HPDE6-E6E7 (cell line): ENCODE results near the gene NPPA.
A peak's percentile ranks its signal among the peaks of the same experiment; 100 is the strongest.

Experiments
- DNase-seq: peaks from one replicate; pipeline ENCODE4 v3.0.0; 2011; ENCODE audit warnings: missing footprints; ENCODE audit errors: extremely low spot score

NPPA gene

DNA sequence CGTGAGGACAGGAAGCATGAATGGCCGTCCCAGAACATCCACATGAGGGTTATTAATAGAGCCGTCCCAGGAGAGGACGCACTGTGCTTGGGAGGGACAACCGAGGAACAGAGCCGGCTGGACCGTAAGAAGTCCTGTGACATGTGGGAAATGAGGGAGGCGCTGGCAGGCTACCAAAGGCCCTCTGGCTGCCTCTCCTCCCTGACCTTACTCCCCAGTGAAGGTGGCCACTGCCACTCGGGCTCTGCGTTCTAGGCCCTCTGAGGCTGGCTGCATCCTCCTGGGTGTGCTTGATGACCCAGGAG lies 26.6 kb upstream of the NPPA start:
- DNase-seq: no peak

DNA sequence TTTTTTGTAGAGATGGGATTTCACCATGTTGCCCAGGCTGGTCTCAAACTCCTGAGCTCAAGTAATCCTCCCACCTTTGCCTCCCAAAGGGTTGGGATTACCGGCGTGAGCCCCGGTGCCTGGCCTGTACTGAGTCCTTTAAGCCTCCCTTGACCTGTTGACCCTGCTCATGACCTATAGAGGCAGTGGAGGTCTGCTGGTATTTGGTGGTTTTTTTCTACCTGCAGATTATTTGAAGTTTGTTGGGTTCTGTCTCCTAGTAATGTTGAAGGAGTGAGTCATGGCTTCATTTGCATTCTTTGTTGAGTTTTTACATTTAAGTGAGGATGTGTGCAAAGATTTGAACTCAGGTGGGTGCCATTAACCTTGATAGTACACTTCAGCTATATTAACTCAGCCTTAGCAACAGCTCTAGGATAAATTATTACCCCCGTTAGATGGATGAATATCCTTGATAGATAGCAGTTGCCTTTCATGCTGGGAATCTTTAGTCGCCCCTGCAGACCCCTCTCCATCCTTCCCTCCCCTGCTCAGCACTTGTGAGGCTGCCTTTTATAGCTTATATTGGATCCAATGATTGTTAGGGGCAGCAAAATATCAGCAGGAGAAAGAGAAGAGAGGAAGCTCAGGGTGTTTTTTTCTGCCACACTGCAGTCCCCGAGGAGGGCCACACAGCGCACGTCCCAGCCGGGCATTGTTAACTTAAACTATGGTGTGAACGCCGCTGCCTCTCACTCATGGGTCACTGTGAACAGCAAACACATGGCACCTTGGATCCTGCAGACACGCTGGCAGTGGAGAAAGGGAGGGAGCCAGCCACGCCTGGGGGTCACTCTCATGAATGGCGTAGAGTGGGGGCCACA lies 26.0 kb upstream of the NPPA start:
- DNase-seq: no peak

DNA sequence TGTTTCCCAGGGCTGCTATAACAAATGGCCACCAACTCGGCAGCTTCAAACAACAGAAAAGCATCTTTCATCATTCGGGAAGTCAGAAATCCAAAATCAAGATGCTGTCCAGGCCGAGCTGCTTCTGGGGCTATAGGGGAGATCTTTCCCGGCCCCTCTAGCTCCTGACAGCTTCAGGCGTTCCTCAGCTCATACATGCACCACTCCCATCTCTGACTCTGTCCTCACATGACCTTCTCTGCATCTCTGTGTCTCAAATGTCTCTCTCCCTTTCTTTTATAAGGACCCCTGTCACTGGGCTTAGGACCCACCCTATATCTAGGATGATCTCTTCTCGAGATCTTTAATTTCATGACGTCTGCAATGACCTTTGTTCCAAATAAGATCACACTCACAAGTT lies 25.0 kb upstream of the NPPA start:
- DNase-seq: no peak

DNA sequence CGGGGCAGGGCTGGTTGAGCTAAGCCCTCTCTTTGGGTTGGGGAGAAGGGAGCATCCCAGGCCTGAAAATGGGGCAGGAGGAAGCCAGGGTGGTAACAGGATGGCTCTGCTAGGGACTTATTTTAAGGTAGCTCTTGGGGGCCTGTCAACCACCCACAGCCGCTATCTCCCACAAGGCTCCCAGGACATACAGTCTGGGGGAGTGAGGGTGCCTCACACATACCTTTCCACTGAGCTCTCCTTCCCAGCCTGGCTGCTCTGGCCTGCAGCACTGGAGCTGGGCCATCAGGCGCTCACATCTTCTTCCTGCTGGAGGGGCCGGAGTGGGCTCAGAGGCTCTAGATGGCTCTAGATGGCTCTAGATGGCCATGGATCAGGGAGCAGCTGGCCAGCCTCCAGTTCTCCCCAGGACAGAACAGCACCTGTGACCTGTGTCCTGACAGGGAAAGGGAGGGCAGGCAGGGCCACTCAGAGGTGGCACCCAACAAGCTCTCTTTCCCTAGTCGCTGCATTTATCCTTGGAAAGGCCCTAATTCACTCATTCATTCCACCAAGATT lies 22.1 kb upstream of the NPPA start:
- no peak for DNase-seq

DNA sequence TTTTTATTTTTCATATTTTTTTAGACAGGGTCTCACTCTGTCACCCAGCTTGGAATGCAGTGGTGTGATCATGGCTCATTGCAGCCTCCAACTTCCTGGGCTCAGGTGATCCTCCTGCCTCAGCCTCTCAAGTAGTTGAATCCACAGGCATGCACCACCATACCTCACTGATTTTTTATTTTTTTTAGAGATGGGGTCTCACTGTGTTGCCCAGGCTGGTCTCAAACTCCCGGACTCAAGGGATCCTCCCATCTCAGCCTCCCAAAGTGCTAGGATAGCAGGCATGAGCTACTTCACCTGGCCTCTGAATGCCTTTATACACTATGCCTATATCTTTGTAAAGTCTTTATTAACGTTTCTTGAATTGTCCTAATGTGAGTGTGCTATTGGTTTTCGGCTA lies 21.5 kb upstream of the NPPA start:
- no peak for DNase-seq

DNA sequence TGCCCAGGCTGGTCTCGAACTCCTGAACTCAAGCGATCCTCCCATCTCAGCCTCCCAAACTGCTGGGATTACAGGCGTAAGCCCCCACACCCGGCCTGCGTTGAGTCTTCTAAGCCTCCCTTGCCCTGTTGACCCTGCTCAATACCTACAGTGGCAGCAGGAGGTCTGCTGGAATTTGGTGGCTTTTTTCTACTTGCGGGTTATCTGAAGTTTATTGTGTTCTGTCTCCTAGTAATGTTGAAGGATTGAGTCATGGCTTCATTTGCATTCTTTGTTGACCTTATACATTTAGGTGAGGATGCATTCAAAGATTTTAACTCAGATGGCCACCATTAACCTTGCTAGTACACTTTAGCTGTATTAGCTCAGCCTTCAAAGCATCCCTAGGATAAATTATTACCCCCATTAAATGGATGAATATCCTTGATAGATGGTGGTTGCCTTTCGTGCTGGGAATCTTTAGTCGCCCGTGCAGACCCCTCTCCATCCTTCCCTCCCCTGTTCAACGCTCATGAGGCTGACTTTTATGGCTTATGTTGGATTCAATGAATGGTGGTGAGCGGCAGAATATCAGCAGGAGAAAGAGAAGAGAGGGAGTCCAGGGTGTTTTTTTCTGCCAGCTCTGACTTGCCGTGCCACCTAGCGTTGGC lies 20.9 kb upstream of the NPPA start:
- DNase-seq: no peak

DNA sequence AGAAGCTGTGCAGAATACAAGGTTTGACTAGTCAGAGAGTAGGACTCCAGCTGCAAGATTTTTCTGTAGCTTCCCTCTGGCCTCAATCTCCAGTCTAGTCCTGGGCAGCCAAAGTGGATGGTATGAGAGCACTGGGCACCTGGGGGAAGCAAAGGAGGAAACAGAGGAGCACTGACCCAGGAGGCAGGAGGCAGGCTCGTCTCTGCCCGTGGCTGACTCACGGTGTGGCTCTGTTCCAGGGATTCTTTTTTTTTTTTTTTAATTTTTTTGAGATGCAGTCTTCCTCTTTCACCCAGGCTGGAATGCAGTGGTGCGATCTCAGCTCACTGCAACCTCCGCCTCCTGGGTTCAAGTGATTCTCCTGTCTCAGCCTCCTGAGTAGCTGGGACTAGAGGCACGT lies 15.3 kb upstream of the NPPA start:
- DNase-seq: peak; percentile 70

DNA sequence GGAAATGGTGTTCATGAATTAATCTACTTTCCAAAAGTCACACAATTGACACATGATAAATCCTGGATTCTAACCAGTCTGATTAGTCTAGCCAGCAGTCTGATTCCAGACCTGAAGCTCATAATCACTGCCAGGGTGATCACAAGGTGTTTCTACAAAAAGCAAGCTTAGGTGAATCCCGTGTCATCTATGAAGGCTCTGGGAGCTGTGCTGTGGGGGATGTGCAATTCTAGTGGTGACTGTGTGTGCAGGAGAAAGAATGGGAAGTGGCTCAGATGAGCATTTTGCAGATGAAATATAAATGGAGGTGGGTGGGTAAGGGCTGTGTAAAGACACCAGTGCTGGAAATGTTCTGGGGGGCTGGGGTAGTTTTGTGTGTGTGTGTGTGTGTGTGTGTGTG lies 13.0 kb upstream of the NPPA start:
- DNase-seq: no peak

DNA sequence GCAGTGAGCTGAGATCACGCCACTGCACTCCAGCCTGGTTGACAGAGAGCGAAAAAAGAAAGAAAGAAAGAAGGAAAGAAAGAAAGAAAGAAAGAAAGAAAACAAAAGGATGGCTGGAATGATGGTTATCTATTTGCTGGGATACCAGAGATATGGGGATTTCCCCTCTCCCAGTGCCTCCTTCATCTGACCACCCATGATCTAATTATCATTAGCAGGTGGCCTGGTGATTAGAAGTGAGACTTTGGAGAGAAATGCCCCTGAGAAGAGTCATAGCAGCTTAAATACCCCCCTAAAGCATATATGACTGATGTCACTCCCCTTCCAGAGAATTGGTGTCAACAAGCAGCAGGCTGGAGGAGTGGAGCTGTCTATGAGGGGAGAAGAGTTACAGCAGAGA lies 12.5 kb upstream of the NPPA start:
- no peak for DNase-seq

DNA sequence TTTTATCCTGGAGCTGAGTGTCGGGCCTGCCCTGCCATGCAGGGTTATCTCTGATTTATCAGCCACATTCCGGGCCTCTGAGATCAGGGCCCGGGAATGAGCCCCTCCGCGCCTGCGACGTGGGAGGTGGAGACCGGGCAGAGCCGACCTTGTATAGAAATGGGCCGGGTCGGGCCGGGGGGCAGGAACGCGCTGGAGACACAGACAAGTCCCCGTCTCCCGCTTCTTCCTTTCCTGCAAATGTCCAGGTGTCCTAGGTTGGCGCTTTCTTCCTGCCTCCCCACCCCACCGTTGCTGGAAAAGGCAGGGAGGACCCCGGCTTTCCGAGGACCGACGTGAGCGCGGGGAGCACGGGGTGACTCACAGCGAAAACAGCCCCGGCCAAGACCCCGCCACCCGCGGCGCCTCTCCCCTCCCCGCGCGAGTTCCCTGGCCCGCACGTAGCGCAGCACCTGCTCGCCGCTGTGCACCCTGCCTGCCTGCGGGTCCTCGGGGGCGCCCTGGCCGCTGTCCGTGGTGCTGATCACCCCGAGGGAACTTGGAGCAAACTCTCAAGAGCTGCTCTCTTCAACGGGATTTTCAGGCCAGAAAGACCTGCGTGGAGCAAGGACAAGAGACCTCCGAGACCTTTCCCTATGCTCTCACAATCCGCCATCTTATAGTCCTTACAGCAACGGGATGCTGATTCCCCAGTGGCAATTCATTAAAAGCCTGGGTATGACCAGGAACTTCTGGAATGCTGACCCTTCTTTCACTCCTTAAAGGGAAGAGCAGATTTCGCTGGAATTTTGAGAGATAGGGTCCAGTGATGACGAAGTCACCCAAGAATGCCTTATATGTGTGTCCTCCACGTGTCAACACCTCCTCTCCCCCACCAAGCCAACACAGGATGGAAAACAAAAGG lies 11.6 kb upstream of the NPPA start:
- DNase-seq: peak; percentile 58

DNA sequence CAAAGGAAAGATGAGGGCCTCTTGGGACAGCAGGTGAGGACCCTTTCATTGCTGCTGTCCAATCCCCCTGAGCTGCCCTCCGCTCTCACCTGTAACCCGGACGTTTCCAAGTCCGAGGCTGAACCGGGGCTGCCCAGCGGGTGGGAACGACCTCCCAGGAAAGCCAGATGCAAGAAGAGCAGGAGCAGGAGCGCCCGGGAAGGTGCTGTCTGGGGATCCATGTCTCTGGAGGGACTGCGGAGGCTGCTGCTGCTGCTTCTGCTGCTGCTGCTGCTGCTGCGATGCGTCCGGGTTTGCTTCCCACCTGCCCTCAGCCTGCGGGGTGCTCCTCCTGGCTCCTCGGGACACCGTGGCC lies 11.0 kb upstream of the NPPA start, which contains the start of gene NPPB:
TSS of gene NPPB (minus strand) at position 333 of the 355 bp plus-strand sequence. CDS start at position 221, 112 bp downstream.
- DNase-seq: no peak

DNA sequence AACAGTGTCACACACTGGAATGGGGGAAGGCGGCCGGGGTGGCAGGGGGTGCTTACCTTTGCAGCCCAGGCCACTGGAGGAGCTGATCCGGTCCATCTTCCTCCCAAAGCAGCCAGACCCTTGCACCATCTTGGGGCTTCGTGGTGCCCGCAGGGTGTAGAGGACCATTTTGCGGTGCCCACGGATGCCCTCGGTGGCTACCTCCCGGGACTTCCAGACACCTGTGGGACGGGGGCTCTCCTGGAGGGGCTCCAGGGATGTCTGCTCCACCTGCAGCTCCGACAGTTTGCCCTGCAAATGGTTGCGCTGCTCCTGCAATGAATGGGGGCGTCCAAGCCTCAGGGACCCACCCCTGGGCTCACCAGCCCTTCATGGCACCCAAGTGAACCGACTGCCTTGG lies 10.6 kb upstream of the NPPA start:
- DNase-seq: no peak

DNA sequence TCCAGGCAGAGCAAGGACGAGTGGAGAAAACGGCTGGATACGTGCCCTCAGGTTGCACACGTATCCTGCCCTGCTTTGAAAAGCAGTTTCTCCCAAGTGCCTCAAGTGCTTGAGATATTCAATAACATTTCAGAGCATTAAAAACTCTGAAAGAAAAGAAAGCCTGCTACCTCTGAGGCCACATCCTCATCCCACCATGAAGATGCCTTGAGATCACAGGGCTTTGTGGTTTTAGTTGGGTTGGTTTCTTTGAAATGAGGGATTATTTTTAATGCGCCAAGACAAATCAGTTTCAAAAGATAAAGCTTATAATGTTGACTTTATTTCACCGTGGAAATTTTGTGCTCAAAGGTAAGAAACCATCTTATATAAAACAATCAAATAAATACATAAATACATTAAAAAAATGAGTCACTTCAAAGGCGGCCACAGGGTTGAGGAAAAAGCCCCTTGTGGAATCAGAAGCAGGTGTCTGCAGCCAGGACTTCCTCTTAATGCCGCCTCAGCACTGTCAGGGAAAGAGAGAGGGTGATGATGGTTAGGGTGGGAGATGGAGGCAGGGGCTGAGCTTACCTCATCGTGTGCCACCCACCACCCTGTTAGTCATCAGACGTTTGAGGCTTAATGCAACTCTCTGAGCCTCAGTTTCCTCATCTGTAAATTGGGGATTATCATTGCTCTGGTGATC lies 9.7 kb upstream of the NPPA start:
- DNase-seq: no peak

DNA sequence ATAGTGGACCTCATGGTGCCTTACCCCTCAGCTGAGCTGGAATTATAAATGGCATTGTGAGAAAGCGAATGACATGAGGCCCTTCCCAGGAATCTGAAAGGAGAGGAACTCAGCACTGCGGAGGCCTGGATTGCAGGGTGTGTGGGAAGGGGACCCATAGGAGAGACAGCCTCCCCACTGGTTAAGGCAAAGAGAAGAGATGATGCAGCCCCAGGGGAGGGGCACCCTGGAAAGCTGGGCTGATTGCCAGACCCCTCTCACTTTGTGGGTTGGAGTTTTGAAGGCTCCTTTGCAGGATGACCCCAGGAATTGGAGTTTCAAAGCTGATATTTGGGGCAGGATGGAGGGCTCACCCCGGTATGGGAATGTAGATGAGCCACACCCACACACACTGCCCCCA lies 9.1 kb upstream of the NPPA start:
- no peak for DNase-seq

DNA sequence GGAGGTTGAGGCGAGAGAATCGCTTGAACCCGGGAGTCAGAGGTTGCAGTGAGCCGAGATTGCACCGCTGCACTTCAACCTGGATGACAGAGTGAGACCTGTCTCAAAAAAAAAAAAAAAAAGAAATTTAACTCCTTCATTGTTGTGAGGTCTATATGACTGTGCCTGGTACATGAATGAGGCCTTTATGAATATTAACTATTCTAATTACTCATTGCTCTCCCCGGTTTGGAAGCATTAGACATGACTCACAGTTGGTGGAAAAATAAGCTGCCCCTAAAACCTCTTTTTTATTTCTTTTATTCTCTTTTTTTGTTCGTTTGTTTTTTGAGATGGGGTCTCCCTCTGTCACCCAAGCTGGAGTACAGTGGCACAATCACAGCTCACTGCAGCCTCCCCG lies 7.8 kb upstream of the NPPA start:
- DNase-seq: no peak

DNA sequence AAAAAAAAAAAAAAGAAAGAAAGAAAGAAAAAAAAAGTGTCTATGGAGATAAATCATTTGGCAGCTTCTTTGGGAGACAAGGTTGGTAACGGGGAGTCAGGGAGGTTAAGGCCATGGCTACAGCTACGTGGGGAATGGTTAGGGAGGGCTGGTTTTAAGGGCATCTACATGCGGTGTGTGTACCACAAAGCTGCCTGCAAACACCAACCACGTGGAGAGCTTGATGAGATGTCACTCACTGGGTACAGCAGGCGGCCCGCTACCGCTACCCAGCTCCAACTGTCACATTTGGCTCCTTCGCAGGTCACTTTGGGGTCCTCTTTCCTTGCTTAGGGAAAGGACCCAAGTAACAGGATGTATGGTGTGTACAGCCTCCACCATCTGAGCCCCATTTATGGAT lies 6.9 kb upstream of the NPPA start:
- no peak for DNase-seq

DNA sequence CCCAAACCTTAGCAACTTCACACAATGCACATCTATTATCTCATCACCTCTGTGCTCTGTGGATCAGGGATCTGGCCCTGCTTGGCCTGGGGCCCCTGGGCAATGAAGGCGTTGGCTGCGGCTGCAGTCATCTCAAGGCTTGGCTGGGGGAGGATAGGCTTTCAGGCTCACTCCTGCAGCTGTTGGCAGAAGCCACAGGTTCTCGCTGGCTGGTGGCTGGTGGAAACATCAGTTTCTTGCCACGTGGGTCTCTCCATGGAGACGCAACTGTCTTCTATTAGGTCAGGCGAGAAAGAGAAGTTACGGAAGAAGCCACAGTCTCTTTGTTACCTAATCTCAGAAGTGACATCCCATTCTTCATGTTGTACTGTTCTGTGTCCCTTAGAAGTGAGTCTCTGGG lies 3.6 kb upstream of the NPPA start:
- no peak for DNase-seq

DNA sequence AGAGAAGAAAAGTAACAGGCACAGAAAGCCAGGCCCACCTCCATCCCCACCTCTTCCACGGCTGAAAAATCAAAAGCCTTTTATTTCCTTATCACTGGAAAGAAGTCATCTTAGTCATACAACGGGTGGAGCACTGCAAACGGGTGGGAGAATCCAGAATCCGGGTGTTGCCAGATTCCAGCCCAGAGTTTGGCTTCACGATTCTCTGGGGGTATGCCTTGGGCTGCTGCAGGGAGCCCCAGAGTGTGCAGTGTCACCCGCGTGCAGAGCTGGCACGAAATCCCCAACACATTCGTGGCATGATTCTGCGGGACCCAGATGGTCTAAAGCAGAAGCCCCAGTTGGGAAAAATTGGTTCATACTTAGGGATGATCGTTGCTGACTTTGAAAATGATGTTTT lies 2.6 kb upstream of the NPPA start:
- no peak for DNase-seq

DNA sequence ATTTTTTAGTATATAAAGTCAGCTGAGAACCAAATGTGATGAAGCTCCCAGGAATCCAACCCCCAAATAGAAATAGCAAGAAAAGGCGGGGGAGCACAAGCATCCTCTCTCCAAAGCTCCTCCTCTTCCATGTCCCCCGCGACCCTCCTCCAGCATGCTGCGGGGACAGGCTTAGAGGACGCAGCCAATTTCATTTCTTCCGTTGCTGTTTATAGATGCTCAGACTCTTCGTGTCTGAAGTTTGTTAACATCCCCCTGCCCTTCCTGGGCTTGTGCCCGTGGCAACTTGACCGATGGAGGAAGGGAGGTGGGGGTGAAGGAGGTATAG lies 754 bp upstream of the NPPA start:
- DNase-seq: no peak

DNA sequence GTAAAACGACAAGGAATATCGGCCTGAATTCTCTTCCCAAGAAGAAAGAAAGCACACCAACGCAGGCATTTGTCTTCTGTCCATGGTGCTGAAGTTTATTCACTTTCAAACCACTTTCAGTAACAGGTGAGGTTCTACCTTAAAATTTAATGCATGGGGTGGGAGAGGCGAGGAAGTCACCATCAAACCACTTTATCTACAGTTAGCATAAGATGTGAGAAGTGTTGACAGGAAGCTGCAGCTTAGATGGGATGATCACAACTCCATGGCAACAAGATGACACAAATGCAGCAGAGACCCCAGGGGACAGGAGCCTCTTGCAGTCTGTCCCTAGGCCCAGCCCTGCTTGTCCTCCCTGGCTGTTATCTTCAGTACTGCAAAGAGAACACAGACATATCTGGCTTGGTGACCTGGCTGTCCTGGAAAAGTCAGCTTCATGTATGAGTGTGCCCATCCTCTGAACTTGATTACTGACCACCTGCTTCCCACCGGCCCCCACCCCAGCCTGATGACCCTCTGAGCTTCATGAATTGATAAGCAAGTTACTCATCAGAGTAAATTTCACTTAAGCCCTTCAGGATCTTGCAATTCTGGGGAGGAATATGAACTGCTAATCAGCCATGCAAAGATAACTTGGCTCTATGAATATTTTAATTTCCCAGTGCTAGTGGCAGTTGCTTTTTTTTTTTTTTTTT lies 1.8 kb downstream of the NPPA start:
- DNase-seq: peak; percentile 26
